Measurements from ENCODE around the gene GAS2L1.

Gene GAS2L1

GRCh38 chr22:29334148-29334547 is 27.7 kb downstream of the GAS2L1 start:
- Mint-ChIP-seq H3K4me1 (ENCODE audit: low read depth) (no peaks in the 10 kb centered on the region), H3K9me3 (no peaks in the 10 kb centered on the region), H3K36me3 (ENCODE audit: low read depth) (peaks cover 95% of the 10 kb centered on the region), H3K27me3 (no peaks in the 10 kb centered on the region), H3K4me3 (no peak overlapping the region), H3K27ac (no peak overlapping the region)
- DNase-seq, result no peak

- Mint-ChIP-seq H3K4me3 (no peak overlapping the region), H3K4me1 (ENCODE audit: low read depth) (no peaks in the 10 kb centered on the region), H3K27ac (no peak overlapping the region), H3K36me3 (ENCODE audit: low read depth) (peaks cover 95% of the 10 kb centered on the region), H3K9me3 (no peaks in the 10 kb centered on the region), H3K27me3 (no peaks in the 10 kb centered on the region)
- DNase-seq, result no peak
These were observed 28.4 kb downstream of the GAS2L1 start for GRCh38 chr22:29334696-29335344.

GRCh38 chr22:29335656-29336055 is 29.2 kb downstream of the GAS2L1 start:
- peaks cover 95% of the 10 kb centered on the region for H3K36me3 Mint-ChIP-seq (ENCODE audit: low read depth)
- H3K4me1 Mint-ChIP-seq (ENCODE audit: low read depth), result no peaks in the 10 kb centered on the region
- H3K27ac Mint-ChIP-seq, result no peak overlapping the region
- no peaks in the 10 kb centered on the region for H3K27me3 Mint-ChIP-seq
- no peaks in the 10 kb centered on the region for H3K9me3 Mint-ChIP-seq
- no peak for DNase-seq
- no peak overlapping the region for H3K4me3 Mint-ChIP-seq

- H3K27me3 Mint-ChIP-seq, result no peaks in the 10 kb centered on the region
- H3K4me1 Mint-ChIP-seq (ENCODE audit: low read depth), result no peaks in the 10 kb centered on the region
- H3K9me3 Mint-ChIP-seq, result no peaks in the 10 kb centered on the region
- no peak overlapping the region for H3K27ac Mint-ChIP-seq
- peaks cover 96% of the 10 kb centered on the region for H3K36me3 Mint-ChIP-seq (ENCODE audit: low read depth)
- no peak overlapping the region for H3K4me3 Mint-ChIP-seq
- no peak for DNase-seq
These were observed 30.5 kb downstream of the GAS2L1 start for GRCh38 chr22:29336751-29337490.

- Mint-ChIP-seq H3K27ac (peak overlapping the region; percentile 4), H3K4me1 (ENCODE audit: low read depth) (no peaks in the 10 kb centered on the region), H3K4me3 (no peak overlapping the region), H3K9me3 (no peaks in the 10 kb centered on the region), H3K27me3 (no peaks in the 10 kb centered on the region), H3K36me3 (ENCODE audit: low read depth) (peaks cover 98% of the 10 kb centered on the region)
- DNase-seq, result no peak
These were observed 31.3 kb downstream of the GAS2L1 start for GRCh38 chr22:29337631-29338284.

GRCh38 chr22:29338398-29338797 is 31.9 kb downstream of the GAS2L1 start:
- H3K9me3 Mint-ChIP-seq, result no peaks in the 10 kb centered on the region
- no peaks in the 10 kb centered on the region for H3K27me3 Mint-ChIP-seq
- H3K4me3 Mint-ChIP-seq, result no peak overlapping the region
- no peak for DNase-seq
- H3K27ac Mint-ChIP-seq, result no peak overlapping the region
- H3K36me3 Mint-ChIP-seq (ENCODE audit: low read depth), result peaks cover 100% of the 10 kb centered on the region
- no peaks in the 10 kb centered on the region for H3K4me1 Mint-ChIP-seq (ENCODE audit: low read depth)

GRCh38 chr22:29339381-29340235 is 33.2 kb downstream of the GAS2L1 start:
- Mint-ChIP-seq H3K4me3 (no peak overlapping the region), H3K27me3 (no peaks in the 10 kb centered on the region), H3K27ac (peak overlapping the region; percentile 19), H3K4me1 (ENCODE audit: low read depth) (peaks cover 4% of the 10 kb centered on the region), H3K36me3 (ENCODE audit: low read depth) (peaks cover 100% of the 10 kb centered on the region), H3K9me3 (no peaks in the 10 kb centered on the region)
- no peak for DNase-seq

- no peaks in the 10 kb centered on the region for H3K9me3 Mint-ChIP-seq
- peaks cover 4% of the 10 kb centered on the region for H3K4me1 Mint-ChIP-seq (ENCODE audit: low read depth)
These were observed 34.1 kb downstream of the GAS2L1 start for GRCh38 chr22:29340566-29340965.

GRCh38 chr22:29341056-29341848 is 34.8 kb downstream of the GAS2L1 start:
- Mint-ChIP-seq H3K4me3 (no peak overlapping the region), H3K4me1 (ENCODE audit: low read depth) (peaks cover 4% of the 10 kb centered on the region), H3K27ac (no peak overlapping the region), H3K36me3 (ENCODE audit: low read depth) (peaks cover 99% of the 10 kb centered on the region), H3K9me3 (no peaks in the 10 kb centered on the region), H3K27me3 (no peaks in the 10 kb centered on the region)
- no peak for DNase-seq

More at GRCh38 chr22:29340566-29340965, 34.1 kb downstream of the GAS2L1 start:
- DNase-seq, result no peak
- Mint-ChIP-seq H3K36me3 (ENCODE audit: low read depth) (peaks cover 99% of the 10 kb centered on the region), H3K4me3 (no peak overlapping the region), H3K27ac (no peak overlapping the region), H3K27me3 (no peaks in the 10 kb centered on the region)

- Mint-ChIP-seq H3K36me3 (ENCODE audit: low read depth) (peaks cover 99% of the 10 kb centered on the region), H3K4me3 (no peak overlapping the region), H3K9me3 (no peaks in the 10 kb centered on the region), H3K27me3 (no peaks in the 10 kb centered on the region), H3K4me1 (ENCODE audit: low read depth) (peaks cover 4% of the 10 kb centered on the region), H3K27ac (no peak overlapping the region)
- DNase-seq, result no peak
These were observed 35.3 kb downstream of the GAS2L1 start for GRCh38 chr22:29341849-29342127.

- H3K4me3 Mint-ChIP-seq, result no peak overlapping the region
- H3K27me3 Mint-ChIP-seq, result no peaks in the 10 kb centered on the region
- DNase-seq, result no peak
- H3K4me1 Mint-ChIP-seq (ENCODE audit: low read depth), result peaks cover 4% of the 10 kb centered on the region
- peak overlapping the region; percentile 51 for H3K27ac Mint-ChIP-seq
- H3K9me3 Mint-ChIP-seq, result no peaks in the 10 kb centered on the region
- H3K36me3 Mint-ChIP-seq (ENCODE audit: low read depth), result peaks cover 99% of the 10 kb centered on the region
These were observed 35.7 kb downstream of the GAS2L1 start for GRCh38 chr22:29342177-29342576.

- Mint-ChIP-seq H3K4me3 (no peak overlapping the region), H3K27ac (peak overlapping the region; percentile 17), H3K27me3 (no peaks in the 10 kb centered on the region), H3K9me3 (no peaks in the 10 kb centered on the region), H3K36me3 (ENCODE audit: low read depth) (peaks cover 99% of the 10 kb centered on the region), H3K4me1 (ENCODE audit: low read depth) (peaks cover 4% of the 10 kb centered on the region)
- DNase-seq, result no peak
These were observed 36.3 kb downstream of the GAS2L1 start for GRCh38 chr22:29342577-29343312.

GRCh38 chr22:29343313-29343805 is 36.9 kb downstream of the GAS2L1 start:
- Mint-ChIP-seq H3K27me3 (no peaks in the 10 kb centered on the region), H3K27ac (peak overlapping the region; percentile 17), H3K4me1 (ENCODE audit: low read depth) (peaks cover 4% of the 10 kb centered on the region), H3K4me3 (no peak overlapping the region), H3K36me3 (ENCODE audit: low read depth) (peaks cover 99% of the 10 kb centered on the region), H3K9me3 (no peaks in the 10 kb centered on the region)
- DNase-seq, result no peak
